CD4-positive, CD25-positive, alpha-beta regulatory T cell (primary cell): ENCODE measurements around the gene SBF1. TPM values are rescaled to one million over a fixed set of nuclear protein-coding genes. Genes with fewer than 3 reads are reported as not detected.

Experiments used
- ATAC-seq, 2 donors: fragments of 150-1000 bp; cut with Tn5 transposase; one replicate each; pipeline ENCODE4 v1.10.0; 2021; ENCODE audit warnings: low read depth in 2 of 2, moderate number of reproducible peaks in 2 of 2, moderate library complexity in 1 of 2
- DNase-seq, 3 donors: peaks; one replicate each; pipeline versions ENCODE4 v3.0.0 to v3.0.0-alpha.2; 2012 to 2022; ENCODE audit warnings: mixed read lengths in 1 of 3
- H3K27ac ChIP-seq: one replicate; pipeline ENCODE4 v1.7.0; 2013; ENCODE audit warnings: mild to moderate bottlenecking, low read length; ENCODE audit not compliant: insufficient read depth, poor library complexity, severe bottlenecking
- H3K27me3 ChIP-seq: one replicate; pipeline ENCODE4 v1.7.0; 2013; ENCODE audit warnings: low read length; ENCODE audit not compliant: control insufficient read depth, insufficient read depth
- H3K36me3 ChIP-seq: one replicate; pipeline ENCODE4 v1.7.0; 2013; ENCODE audit warnings: mild to moderate bottlenecking, low read length, moderate library complexity; ENCODE audit not compliant: control insufficient read depth, insufficient read depth
- H3K4me1 ChIP-seq: 2 replicates; pipeline ENCODE4 v1.7.0; 2013; ENCODE audit warnings: mild to moderate bottlenecking, low read length; ENCODE audit not compliant: insufficient read depth, control insufficient read depth, poor library complexity, severe bottlenecking
- H3K4me3 ChIP-seq: one replicate; pipeline ENCODE4 v1.7.0; 2013; ENCODE audit warnings: low read depth, mild to moderate bottlenecking, low read length, moderate library complexity
- H3K9me3 ChIP-seq, 2 experiments: 1 replicate in 1 of 2; 2 replicates in 1 of 2; pipeline ENCODE4 v1.7.0; 2013; ENCODE audit warnings: low read length in 2 of 2, mild to moderate bottlenecking in 1 of 2, moderate library complexity in 1 of 2; ENCODE audit not compliant: control insufficient read depth in 2 of 2
- H3K27ac Mint-ChIP-seq, 3 donors: one replicate each; pipeline ENCODE4 v1.8.0; 2020 to 2022; ENCODE audit warnings: mild to moderate bottlenecking in 3 of 3, mixed read lengths in 3 of 3, moderate library complexity in 2 of 3
- H3K27me3 Mint-ChIP-seq: one replicate; pipeline ENCODE4 v1.8.0; 2022; ENCODE audit warnings: mild to moderate bottlenecking, mixed read lengths
- H3K36me3 Mint-ChIP-seq: one replicate; pipeline ENCODE4 v1.8.0; 2020; ENCODE audit warnings: mixed read lengths
- H3K4me1 Mint-ChIP-seq, 4 donors: one replicate each; pipeline ENCODE4 v1.8.0; 2020 to 2022; ENCODE audit warnings: mixed read lengths in 4 of 4, mild to moderate bottlenecking in 1 of 4
- H3K4me3 Mint-ChIP-seq, 4 donors: one replicate each; pipeline ENCODE4 v1.8.0; 2020 to 2022; ENCODE audit warnings: mild to moderate bottlenecking in 4 of 4, mixed read lengths in 4 of 4, moderate library complexity in 3 of 4
- H3K9me3 Mint-ChIP-seq, 7 donors: one replicate each; pipeline ENCODE4 v1.8.0; 2020 to 2022; ENCODE audit warnings: mixed read lengths in 7 of 7, mild to moderate bottlenecking in 3 of 7, moderate library complexity in 2 of 7
- polyA plus RNA-seq, 4 donors: library from polyadenylated mRNA; unstranded; fragments of 300-500 nt; fragmentation: Illumina TruSeq; gene quantifications; one replicate each; pipeline ENCODE4 v1.2.3, GENCODE V29; 2021
- total RNA-seq: library from RNA; stranded (reverse); gene quantifications from one replicate; pipeline ENCODE4 v1.2.3, GENCODE V29; 2022

Gene SBF1
- total and polyA plus RNA-seq, 5 donors from 2014 or later: 16.2 to 220 (median 18.0) TPM

DNA sequence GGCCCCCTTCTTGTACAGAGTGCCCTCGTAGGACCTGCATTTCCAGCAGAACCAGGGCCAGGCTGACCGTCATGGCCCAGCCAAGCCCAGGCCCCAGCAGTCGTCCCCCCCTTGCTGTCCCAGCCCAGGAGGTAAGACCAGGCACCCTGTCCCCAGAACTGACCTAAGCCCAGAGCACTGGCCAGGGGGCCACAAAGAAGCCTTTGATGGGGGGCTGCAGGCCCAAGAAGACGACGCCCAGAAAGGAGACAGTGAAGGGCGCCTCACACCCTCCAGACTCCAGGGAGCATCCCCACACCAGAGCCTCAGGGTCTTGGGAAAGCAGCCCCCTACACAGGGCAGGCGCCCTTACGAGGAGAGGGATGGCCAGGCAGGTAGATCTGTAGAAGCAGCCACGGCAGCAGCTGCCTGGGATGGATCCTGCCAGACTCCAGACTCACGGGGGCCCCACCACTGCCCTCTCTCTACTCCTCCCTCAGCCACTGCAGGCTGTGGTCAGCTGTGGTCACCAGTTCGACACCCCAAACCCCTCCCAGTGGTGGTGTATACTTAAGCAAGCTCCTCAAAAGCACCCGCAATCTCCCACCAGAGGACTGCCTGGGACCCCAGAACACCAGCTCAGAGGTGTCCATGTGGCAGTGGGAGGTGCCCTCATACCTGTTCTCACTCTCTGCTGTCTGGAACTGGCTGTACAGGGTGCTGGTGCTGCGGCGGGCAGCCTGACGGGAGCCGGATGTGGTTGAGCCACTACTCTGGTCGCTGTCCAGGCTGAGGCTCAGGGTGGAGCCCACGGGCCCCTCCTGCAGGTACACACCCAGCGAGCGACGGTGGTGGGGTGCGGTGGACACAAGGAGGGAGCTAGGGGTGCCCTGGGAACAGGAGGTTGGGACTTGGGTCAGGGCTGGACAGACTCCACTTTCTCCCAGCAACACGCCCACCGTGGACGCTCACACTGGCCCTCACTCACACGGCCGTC, 27.0 kb downstream of the SBF1 start:
- no peak overlapping the region for H3K4me3 Mint-ChIP-seq
- H3K27me3 Mint-ChIP-seq: no peaks in the 10 kb centered on the region
- H3K9me3 Mint-ChIP-seq: no peaks in the 10 kb centered on the region
- H3K36me3 ChIP-seq: peaks cover 46% of the 10 kb centered on the region
- peak overlapping the region in 1 of 3 donors; percentile 79 for H3K27ac Mint-ChIP-seq
- peaks cover 15% of the 10 kb centered on the region for H3K36me3 Mint-ChIP-seq
- H3K27ac ChIP-seq: no peak overlapping the region
- no peaks in the 10 kb centered on the region for H3K27me3 ChIP-seq
- no peak overlapping the region for H3K4me3 ChIP-seq
- ATAC-seq (no peak), DNase-seq (no peak)
- H3K4me1 Mint-ChIP-seq: peaks cover 0 to 33% (median 14%) of the 10 kb centered on the region in 4 donors
- H3K9me3 ChIP-seq: no peaks in the 10 kb centered on the region
- peaks cover 17% of the 10 kb centered on the region for H3K4me1 ChIP-seq

- H3K4me3 ChIP-seq: no peak overlapping the region
- peaks cover 41% of the 10 kb centered on the region for H3K36me3 ChIP-seq
These were observed 27.9 kb downstream of the SBF1 start for GRCh38 chr22:50446708-50447575.

GRCh38 chr22:50445880-50446707, 28.7 kb downstream of the SBF1 start:
- peaks cover 17% of the 10 kb centered on the region for H3K4me1 ChIP-seq
- no peak overlapping the region for H3K27ac ChIP-seq
- Mint-ChIP-seq H3K36me3 (peaks cover 12% of the 10 kb centered on the region), H3K4me1 (peaks cover 0 to 34% (median 11%) of the 10 kb centered on the region in 4 donors), H3K9me3 (no peaks in the 10 kb centered on the region), H3K4me3 (peak overlapping the region in 2 of 4 donors; percentile 7 to 21), H3K27me3 (no peaks in the 10 kb centered on the region), H3K27ac (peak overlapping the region; percentile 63 to 69 (median 64))
- ATAC-seq (no peak), DNase-seq (no peak)
- H3K27me3 ChIP-seq: no peaks in the 10 kb centered on the region
- no peak overlapping the region for H3K4me3 ChIP-seq
- no peaks in the 10 kb centered on the region for H3K9me3 ChIP-seq
- H3K36me3 ChIP-seq: peaks cover 35% of the 10 kb centered on the region

More at GRCh38 chr22:50446708-50447575, 27.9 kb downstream of the SBF1 start:
- H3K9me3 ChIP-seq: no peaks in the 10 kb centered on the region
- no peaks in the 10 kb centered on the region for H3K27me3 ChIP-seq
- Mint-ChIP-seq H3K9me3 (no peaks in the 10 kb centered on the region), H3K27me3 (no peaks in the 10 kb centered on the region), H3K4me3 (no peak overlapping the region), H3K4me1 (peaks cover 0 to 31% (median 12%) of the 10 kb centered on the region in 4 donors), H3K27ac (peak overlapping the region in 1 of 3 donors; percentile 66), H3K36me3 (peaks cover 12% of the 10 kb centered on the region)
- DNase-seq (no peak), ATAC-seq (no peak)
- no peak overlapping the region for H3K27ac ChIP-seq
- peaks cover 17% of the 10 kb centered on the region for H3K4me1 ChIP-seq

- peak overlapping the region in 2 of 4 donors; percentile 7 to 38 for H3K4me3 Mint-ChIP-seq
- ATAC-seq: peak in 1 of 2 donors; percentile 8
- Histone ChIP-seq H3K27me3 (no peaks in the 10 kb centered on the region), H3K9me3 (no peaks in the 10 kb centered on the region), H3K36me3 (peaks cover 33% of the 10 kb centered on the region), H3K4me1 (peaks cover 17% of the 10 kb centered on the region), H3K27ac (peak overlapping the region; percentile 23), H3K4me3 (no peak overlapping the region)
- peak in 1 of 3 donors; percentile 40 for DNase-seq
- no peaks in the 10 kb centered on the region for H3K9me3 Mint-ChIP-seq
- H3K27ac Mint-ChIP-seq: peak overlapping the region; percentile 64 to 69 (median 69)
- peaks cover 12% of the 10 kb centered on the region for H3K36me3 Mint-ChIP-seq
- H3K27me3 Mint-ChIP-seq: no peaks in the 10 kb centered on the region
- H3K4me1 Mint-ChIP-seq: peaks cover 0 to 34% (median 7%) of the 10 kb centered on the region in 4 donors
These were observed 29.6 kb downstream of the SBF1 start for GRCh38 chr22:50445071-50445879.

DNA sequence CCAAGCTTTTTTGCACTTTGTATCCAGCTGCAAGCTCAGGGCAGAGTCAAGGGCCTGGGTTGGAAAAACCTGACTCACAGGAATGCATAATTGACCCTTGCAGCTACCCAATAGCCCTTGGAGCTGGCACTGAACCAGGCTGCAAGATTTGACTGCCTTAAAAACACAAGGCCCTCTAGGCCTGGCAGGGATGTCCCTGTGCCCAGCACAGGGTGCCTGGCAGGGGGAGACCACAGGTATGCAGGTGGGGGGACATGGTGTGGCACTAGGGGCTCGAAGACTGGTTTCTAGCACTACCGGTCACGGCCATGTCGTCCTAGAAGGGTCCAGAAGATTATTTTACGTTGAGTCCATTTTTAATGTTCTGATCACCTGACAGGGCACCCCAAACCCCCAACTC, 30.2 kb downstream of the SBF1 start:
- Histone ChIP-seq H3K9me3 (no peaks in the 10 kb centered on the region), H3K36me3 (peaks cover 31% of the 10 kb centered on the region), H3K4me3 (no peak overlapping the region), H3K4me1 (peaks cover 17% of the 10 kb centered on the region), H3K27me3 (no peaks in the 10 kb centered on the region), H3K27ac (peak overlapping the region; percentile 23)
- Mint-ChIP-seq H3K36me3 (peaks cover 11% of the 10 kb centered on the region), H3K9me3 (no peaks in the 10 kb centered on the region), H3K27me3 (no peaks in the 10 kb centered on the region), H3K27ac (peak overlapping the region in 2 of 3 donors; percentile 64 to 69), H3K4me3 (no peak overlapping the region), H3K4me1 (peaks cover 0 to 31% (median 5%) of the 10 kb centered on the region in 4 donors)
- DNase-seq (no peak), ATAC-seq (no peak)

DNA sequence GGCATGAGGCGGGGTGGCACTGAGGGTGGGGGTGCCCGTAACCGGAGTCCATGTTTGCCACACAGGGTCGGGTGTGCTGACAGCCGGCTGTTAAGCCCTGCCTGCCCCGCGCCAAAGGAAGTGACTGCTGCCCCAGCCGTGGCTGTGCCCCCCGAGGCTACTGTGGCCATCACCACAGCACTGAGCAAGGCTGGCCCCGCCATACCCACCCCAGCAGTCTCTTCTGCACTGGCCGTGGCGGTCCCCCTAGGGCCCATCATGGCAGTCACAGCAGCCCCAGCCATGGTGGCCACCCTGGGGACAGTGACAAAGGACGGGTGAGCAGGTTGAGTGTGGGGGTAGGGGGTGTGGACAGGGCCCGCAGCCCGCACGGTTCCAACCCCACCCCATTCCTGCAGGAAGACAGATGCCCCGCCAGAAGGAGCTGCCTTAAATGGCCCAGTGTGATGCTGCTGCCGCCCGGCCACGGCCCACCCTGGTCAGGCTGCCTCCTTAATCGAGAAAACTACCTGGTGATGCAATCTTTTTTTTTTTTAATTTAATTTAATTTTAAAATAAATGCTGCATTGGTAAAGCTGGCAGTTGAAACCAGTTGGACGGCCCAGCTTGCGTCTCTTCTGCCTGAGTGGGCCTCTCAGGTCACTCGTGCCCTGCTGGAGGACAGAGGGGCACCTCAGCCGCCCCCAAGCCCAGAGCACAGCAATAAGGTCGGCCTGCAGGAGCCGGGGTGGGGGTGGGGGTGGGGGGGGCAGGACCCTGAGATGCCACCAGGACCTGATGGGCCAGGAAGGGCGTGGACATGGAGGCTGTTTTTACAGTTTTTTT, 30.8 kb downstream of the SBF1 start:
- Histone ChIP-seq H3K9me3 (no peaks in the 10 kb centered on the region), H3K4me1 (peaks cover 17% of the 10 kb centered on the region), H3K4me3 (no peak overlapping the region), H3K36me3 (peaks cover 32% of the 10 kb centered on the region), H3K27me3 (no peaks in the 10 kb centered on the region), H3K27ac (peak overlapping the region; percentile 23)
- DNase-seq (no peak), ATAC-seq (no peak)
- H3K27ac Mint-ChIP-seq: no peak overlapping the region
- H3K4me1 Mint-ChIP-seq: peaks cover 0 to 28% (median 3%) of the 10 kb centered on the region in 4 donors
- H3K27me3 Mint-ChIP-seq: no peaks in the 10 kb centered on the region
- H3K36me3 Mint-ChIP-seq: peaks cover 7% of the 10 kb centered on the region
- H3K4me3 Mint-ChIP-seq: no peak overlapping the region
- no peaks in the 10 kb centered on the region for H3K9me3 Mint-ChIP-seq
